Liver (tissue), 9 donors: ENCODE data around the gene EZR. TPM values are rescaled to one million over a fixed set of nuclear protein-coding genes. Genes with fewer than 3 reads are reported as not detected.

Experiments used
- DNase-seq: peaks from one replicate; pipeline ENCODE4 v3.0.0-alpha.2; 2017; ENCODE audit warnings: low spot score
- H3K27ac ChIP-seq, 2 donors: one replicate each; pipeline ENCODE4 v1.7.0; 2013; ENCODE audit warnings: inconsistent platforms in 2 of 2, low read length in 2 of 2, control low read depth in 1 of 2, low read depth in 1 of 2, mild to moderate bottlenecking in 1 of 2
- H3K27me3 ChIP-seq, 4 donors: one replicate each; pipeline versions ENCODE4 v1.6.1 to v1.7.0; 2013; ENCODE audit warnings: low read length in 3 of 4, inconsistent platforms in 1 of 4, mild to moderate bottlenecking in 1 of 4, moderate library complexity in 1 of 4; ENCODE audit not compliant: control insufficient read depth in 4 of 4, insufficient read depth in 4 of 4
- H3K36me3 ChIP-seq, 4 donors: one replicate each; pipeline versions ENCODE4 v1.6.1 to v1.7.0; 2013; ENCODE audit warnings: low read length in 3 of 4, mild to moderate bottlenecking in 3 of 4, low read depth in 1 of 4, moderate library complexity in 1 of 4; ENCODE audit not compliant: control insufficient read depth in 4 of 4, insufficient read depth in 3 of 4
- H3K4me1 ChIP-seq, 4 donors: one replicate each; pipeline versions ENCODE4 v1.6.1 to v1.7.0; 2013; ENCODE audit warnings: low read length in 3 of 4, mild to moderate bottlenecking in 3 of 4, moderate library complexity in 1 of 4; ENCODE audit not compliant: control insufficient read depth in 4 of 4, insufficient read depth in 4 of 4
- H3K4me3 ChIP-seq, 3 donors: one replicate each; pipeline versions ENCODE4 v1.6.1 to v1.7.0; 2013; ENCODE audit warnings: low read length in 3 of 3, control low read depth in 1 of 3, low read depth in 1 of 3, mild to moderate bottlenecking in 1 of 3
- H3K9ac ChIP-seq, 2 donors: one replicate each; pipeline ENCODE4 v1.7.0; 2013; ENCODE audit warnings: low read length in 2 of 2, mild to moderate bottlenecking in 2 of 2, moderate library complexity in 2 of 2, control low read depth in 1 of 2, low read depth in 1 of 2
- H3K9me3 ChIP-seq, 4 donors: one replicate each; pipeline versions ENCODE4 v1.6.1 to v1.7.0; 2013; ENCODE audit warnings: low read length in 3 of 4; ENCODE audit not compliant: control insufficient read depth in 4 of 4
- CTCF ChIP-seq: fragments of 150-350 bp; IDR thresholded peaks from 2 replicates; pipeline ENCODE4 v1.5.1; 2017; ENCODE audit warnings: improper control_type of control experiment, low read depth, low read length; ENCODE audit not compliant: missing input control
- FOXA1 ChIP-seq: IDR thresholded peaks from 2 replicates; pipeline ENCODE4 v1.6.1; 2016; ENCODE audit warnings: antibody characterized with exemption
- FOXA2 ChIP-seq: IDR thresholded peaks from 2 replicates; pipeline ENCODE4 v1.6.1; 2016; ENCODE audit warnings: antibody characterized with exemption
- GABPA ChIP-seq, 2 donors: IDR thresholded peaks in 1 of 2; conservative IDR thresholded peaks in 1 of 2; 2 replicates each; pipeline ENCODE4 v1.6.1; 2016; ENCODE audit warnings: antibody characterized with exemption in 2 of 2, mild to moderate bottlenecking in 1 of 2, moderate library complexity in 1 of 2
- HNF4A ChIP-seq, 2 donors: conservative IDR thresholded peaks; 2 replicates each; pipeline ENCODE4 v1.6.1; 2016; ENCODE audit warnings: antibody characterized with exemption in 2 of 2, mild to moderate bottlenecking in 2 of 2
- HNF4G ChIP-seq: IDR thresholded peaks from 2 replicates; pipeline ENCODE4 v1.6.1; 2016; ENCODE audit warnings: antibody characterized with exemption
- JUND ChIP-seq, 2 donors: IDR thresholded peaks; 2 replicates each; pipeline ENCODE4 v1.6.1; 2016; ENCODE audit warnings: antibody characterized with exemption in 2 of 2
- MAX ChIP-seq: IDR thresholded peaks from 2 replicates; pipeline ENCODE4 v1.6.1; 2016; ENCODE audit warnings: antibody characterized with exemption
- NR2F2 ChIP-seq: IDR thresholded peaks from 2 replicates; pipeline ENCODE4 v1.6.1; 2016; ENCODE audit warnings: antibody characterized with exemption
- RAD21 ChIP-seq, 2 donors: IDR thresholded peaks; 2 replicates each; pipeline ENCODE4 v1.6.1; 2016; ENCODE audit warnings: antibody characterized with exemption in 2 of 2, mild to moderate bottlenecking in 2 of 2
- RXRA ChIP-seq, 2 donors: IDR thresholded peaks; 2 replicates each; pipeline ENCODE4 v1.6.1; 2017 to 2018; ENCODE audit warnings: antibody characterized with exemption in 2 of 2, mild to moderate bottlenecking in 1 of 2
- SP1 ChIP-seq: IDR thresholded peaks from 2 replicates; pipeline ENCODE4 v1.6.1; 2018; ENCODE audit warnings: antibody characterized with exemption, mild to moderate bottlenecking
- TAF1 ChIP-seq: conservative IDR thresholded peaks from 2 replicates; pipeline ENCODE4 v1.6.1; 2016; ENCODE audit warnings: antibody characterized with exemption, mild to moderate bottlenecking
- YY1 ChIP-seq: IDR thresholded peaks from 2 replicates; pipeline ENCODE4 v1.6.1; 2016; ENCODE audit warnings: antibody characterized with exemption, mild to moderate bottlenecking
- WGBS: extraction: QIAGEN DNeasy Blood & Tissue Kit; methylation state at CpG from one replicate; pipeline ENCODE4 v1.1.7; 2013; 5-methylcytosine and 5-hydroxymethylcytosine counted together
- polyA plus RNA-seq, 2 donors: library from polyadenylated mRNA; stranded (reverse) in 1 of 2; unstranded in 1 of 2; fragments of 200-250 nt in 1 of 2; fragments of >200 nt in 1 of 2; fragmentation: Nextera tagmentation in 1 of 2; extraction: Ambion mirVana in 1 of 2; gene quantifications; one replicate each; pipeline versions ENCODE4 v1.2.1 to v1.2.3, GENCODE V29; 2013 to 2015
- total RNA-seq, 2 donors: library from RNA; depleted of rRNA; stranded (reverse); fragments of >200 nt; gene quantifications; one replicate each; pipeline ENCODE4 v1.2.3, GENCODE V29; 2014
- donor health status: healthy.
- donor health status: healthy.
- donor health status: healthy.
- donor health status: healthy.
- donor health status: healthy.

EZR gene
- total and polyA plus RNA-seq, 4 donors: 22.0 to 35.4 (median 25.4) TPM

GRCh38 chr6:158815907-158816306 lies 3.3 kb downstream of the EZR start (continued):
- TF ChIP-seq JUND (IDR thresholded peaks at IDR 0.05) (no peak), MAX (no peak), RXRA (IDR thresholded peaks at IDR 0.05) (no peak), SP1 (no peak), HNF4G (no peak), RAD21 (IDR thresholded peaks at IDR 0.05) (no peak), TAF1 (no peak), CTCF (no peak)

GRCh38 chr6:158815379-158815724 lies 3.8 kb downstream of the EZR start:
- Histone ChIP-seq H3K27me3 (no peaks in the 10 kb centered on the region), H3K27ac (no peak overlapping the region), H3K4me3 (no peak overlapping the region), H3K4me1 (peaks cover 7 to 25% (median 20%) of the 10 kb centered on the region in 4 donors), H3K36me3 (peaks cover 0 to 2% (median 0%) of the 10 kb centered on the region in 4 donors), H3K9me3 (no peaks in the 10 kb centered on the region), H3K9ac (no peak overlapping the region)
- 66% methylated on average over 2 of the region's 2 CpGs for WGBS
- no peak for DNase-seq
- TF ChIP-seq TAF1: no peak
- TF ChIP-seq SP1: no peak
- TF ChIP-seq JUND (IDR thresholded peaks at IDR 0.05): no peak
- no peak for TF ChIP-seq CTCF
- TF ChIP-seq HNF4A (conservative IDR thresholded peaks at IDR 0.05): no peak

- no peak overlapping the region for H3K27ac ChIP-seq
- no peak overlapping the region for H3K4me3 ChIP-seq
- peaks cover 3 to 29% (median 25%) of the 10 kb centered on the region in 4 donors for H3K4me1 ChIP-seq
Observed at GRCh38 chr6:158813032-158813431, 6.1 kb downstream of the EZR start.

More at GRCh38 chr6:158813032-158813431, 6.1 kb downstream of the EZR start:
- 83% methylated on average over 3 of the region's 3 CpGs for WGBS
- Histone ChIP-seq H3K9me3 (no peaks in the 10 kb centered on the region), H3K9ac (no peak overlapping the region), H3K27me3 (no peaks in the 10 kb centered on the region), H3K36me3 (peaks cover 0 to 2% (median 0%) of the 10 kb centered on the region in 4 donors)
- TF ChIP-seq GABPA (IDR thresholded peaks at IDR 0.05 in 1 of 2, conservative IDR thresholded peaks at IDR 0.05 in 1 of 2) (no peak), SP1 (no peak), FOXA2 (no peak), HNF4G (no peak), FOXA1 (no peak), NR2F2 (no peak), TAF1 (no peak), HNF4A (conservative IDR thresholded peaks at IDR 0.05) (no peak), MAX (no peak), RAD21 (IDR thresholded peaks at IDR 0.05) (no peak), YY1 (no peak)
- DNase-seq: no peak
